OCI-LY3 (cell line): ENCODE data around the gene RPS6KA1.
A peak's percentile ranks its signal among the peaks of the same experiment; 100 is the strongest.

Experiments
- H2AFZ ChIP-seq: fragments of 200-600, 300-600 bp; shearing (Covaris generic); 2 replicates; pipeline ENCODE4 v1.6.0; 2014; ENCODE audit warnings: antibody characterized with exemption, low read depth, low read length
- H3K27ac ChIP-seq: fragments of 200-600, 300-600 bp; sonication (generic); 2 replicates; pipeline ENCODE4 v1.5.1; 2014; ENCODE audit warnings: mild to moderate bottlenecking, low read length, moderate library complexity, mixed read lengths
- H3K27me3 ChIP-seq: fragments of 200-600, 300-600 bp; sonication (generic); 2 replicates; pipeline ENCODE4 v1.6.1; 2014; ENCODE audit warnings: low read depth, low read length, mixed read lengths
- H3K36me3 ChIP-seq: fragments of 200-600, 300-600 bp; sonication (generic); replicated peaks from 2 replicates; pipeline ENCODE3; 2014; ENCODE audit warnings: low read depth, low read length, mixed read lengths
- H3K4me1 ChIP-seq: fragments of 300-600, 200-600 bp; sonication (generic); 2 replicates; pipeline ENCODE4 v1.6.1; 2014; ENCODE audit warnings: low read length, mixed read lengths
- H3K4me2 ChIP-seq: fragments of 200-600, 300-600 bp; sonication (generic); 2 replicates; pipeline ENCODE4 v1.6.1; 2014; ENCODE audit warnings: low read length, mixed read lengths
- H3K4me3 ChIP-seq: fragments of 300-600, 200-600 bp; sonication (generic); 2 replicates; pipeline ENCODE4 v1.5.1; 2014; ENCODE audit warnings: antibody characterized with exemption, mild to moderate bottlenecking, low read length, moderate library complexity
- H3K79me2 ChIP-seq: fragments of 300-600, 200-600 bp; shearing (Covaris generic); 2 replicates; pipeline ENCODE4 v1.6.1; 2014; ENCODE audit warnings: mild to moderate bottlenecking, low read length, mixed read lengths
- H3K9ac ChIP-seq: fragments of 300-600, 200-600 bp; shearing (Covaris generic); 2 replicates; pipeline ENCODE4 v1.6.0; 2014; ENCODE audit warnings: mild to moderate bottlenecking, low read length, moderate library complexity
- H3K9me3 ChIP-seq: fragments of 200-600, 300-600 bp; shearing (Covaris generic); 2 replicates; pipeline ENCODE4 v1.6.1; 2014; ENCODE audit warnings: low read length, mixed read lengths; ENCODE audit not compliant: insufficient read depth
- H4K20me1 ChIP-seq: fragments of 200-600, 300-600 bp; sonication (generic); 2 replicates; pipeline ENCODE4 v1.6.1; 2016; ENCODE audit warnings: low read length, mixed read lengths; ENCODE audit not compliant: insufficient read depth
- EZH2phosphoT487 ChIP-seq: fragments of 200-600 bp; shearing (Covaris generic); IDR thresholded peaks from 2 replicates; pipeline ENCODE4 v1.6.1; 2018; ENCODE audit warnings: antibody characterized with exemption, mixed run types, low read depth
- TF ChIP-seq, protein P1 (sequence below): fragments of 200-600, 300-600 bp; sonication (generic); IDR thresholded peaks from 2 replicates; pipeline ENCODE4 v1.5.1; 2014; ENCODE audit warnings: antibody characterized with exemption, low read length, low read depth

Gene RPS6KA1

DNA sequence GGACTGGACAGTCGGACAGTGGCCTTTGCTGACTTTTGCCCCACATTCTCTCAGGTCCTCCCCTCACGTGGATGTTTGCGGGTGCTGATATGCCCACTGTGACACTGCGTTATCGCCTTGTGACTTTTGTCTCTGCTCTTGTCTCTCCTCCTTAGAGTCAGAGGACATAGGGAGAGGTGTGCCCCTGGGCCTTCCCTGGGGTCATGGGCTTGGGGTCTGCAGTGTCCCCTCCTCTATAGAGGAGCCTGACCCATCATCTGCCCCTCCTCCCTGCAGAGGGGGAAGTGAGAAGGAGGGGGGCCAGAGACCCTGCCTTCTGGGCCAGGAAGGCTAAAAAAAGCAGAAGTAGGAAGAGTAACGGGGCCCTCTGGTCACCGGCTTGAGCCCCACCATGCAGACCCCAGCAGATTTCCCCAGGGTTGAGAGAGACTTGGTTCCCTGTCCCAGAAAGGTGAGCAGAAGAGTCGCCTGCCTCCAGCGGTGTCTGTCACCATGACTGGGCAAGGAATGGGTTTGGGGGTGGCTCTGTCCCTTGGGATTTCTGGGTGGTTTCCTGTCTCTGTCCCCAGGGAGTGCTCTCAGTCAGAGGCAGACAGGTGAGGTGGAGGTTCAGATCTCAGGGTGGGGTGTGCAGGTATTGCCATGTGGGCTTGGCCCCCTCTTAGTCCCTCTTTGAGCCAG is 13.3 kb downstream of the RPS6KA1 start:
- peaks cover 21% of the 10 kb centered on the region for H3K36me3 ChIP-seq
- H3K4me1 ChIP-seq: peaks cover 87% of the 10 kb centered on the region
- peak overlapping the region; percentile 95 for H3K4me3 ChIP-seq
- H3K27me3 ChIP-seq: no peaks in the 10 kb centered on the region
- peak overlapping the region; percentile 100 for H3K27ac ChIP-seq
- peak overlapping the region; percentile 100 for H3K4me2 ChIP-seq
- peaks cover 45% of the 10 kb centered on the region for H3K79me2 ChIP-seq
- no peak overlapping the region for H2AFZ ChIP-seq
- H3K9me3 ChIP-seq: no peaks in the 10 kb centered on the region
- TF ChIP-seq EZH2phosphoT487: no peak
- TF ChIP-seq, protein P1, sequence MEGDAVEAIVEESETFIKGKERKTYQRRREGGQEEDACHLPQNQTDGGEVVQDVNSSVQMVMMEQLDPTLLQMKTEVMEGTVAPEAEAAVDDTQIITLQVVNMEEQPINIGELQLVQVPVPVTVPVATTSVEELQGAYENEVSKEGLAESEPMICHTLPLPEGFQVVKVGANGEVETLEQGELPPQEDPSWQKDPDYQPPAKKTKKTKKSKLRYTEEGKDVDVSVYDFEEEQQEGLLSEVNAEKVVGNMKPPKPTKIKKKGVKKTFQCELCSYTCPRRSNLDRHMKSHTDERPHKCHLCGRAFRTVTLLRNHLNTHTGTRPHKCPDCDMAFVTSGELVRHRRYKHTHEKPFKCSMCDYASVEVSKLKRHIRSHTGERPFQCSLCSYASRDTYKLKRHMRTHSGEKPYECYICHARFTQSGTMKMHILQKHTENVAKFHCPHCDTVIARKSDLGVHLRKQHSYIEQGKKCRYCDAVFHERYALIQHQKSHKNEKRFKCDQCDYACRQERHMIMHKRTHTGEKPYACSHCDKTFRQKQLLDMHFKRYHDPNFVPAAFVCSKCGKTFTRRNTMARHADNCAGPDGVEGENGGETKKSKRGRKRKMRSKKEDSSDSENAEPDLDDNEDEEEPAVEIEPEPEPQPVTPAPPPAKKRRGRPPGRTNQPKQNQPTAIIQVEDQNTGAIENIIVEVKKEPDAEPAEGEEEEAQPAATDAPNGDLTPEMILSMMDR: no peak
- peaks cover 13% of the 10 kb centered on the region for H4K20me1 ChIP-seq
- peak overlapping the region; percentile 99 for H3K9ac ChIP-seq

DNA sequence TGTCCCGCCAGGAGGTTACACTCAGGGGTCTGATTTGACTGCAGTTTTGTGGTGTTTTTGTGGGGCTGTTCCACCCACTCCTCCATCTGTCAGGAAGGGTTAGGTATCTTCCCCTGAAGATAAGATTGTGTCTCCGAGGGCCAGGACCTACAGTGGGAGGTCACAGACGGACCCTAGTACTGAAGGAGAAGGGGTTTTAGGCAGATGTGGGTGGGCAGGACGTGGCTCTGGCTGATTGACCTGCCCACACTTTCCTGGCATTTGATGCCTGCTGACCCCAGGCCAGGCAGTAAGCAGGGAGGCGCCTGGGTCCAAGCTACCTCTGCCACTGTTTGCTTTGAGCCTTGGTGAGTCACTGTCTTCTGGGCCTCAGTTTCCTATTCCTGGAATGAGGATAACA is 13.9 kb downstream of the RPS6KA1 start:
- H3K36me3 ChIP-seq: peaks cover 25% of the 10 kb centered on the region

DNA sequence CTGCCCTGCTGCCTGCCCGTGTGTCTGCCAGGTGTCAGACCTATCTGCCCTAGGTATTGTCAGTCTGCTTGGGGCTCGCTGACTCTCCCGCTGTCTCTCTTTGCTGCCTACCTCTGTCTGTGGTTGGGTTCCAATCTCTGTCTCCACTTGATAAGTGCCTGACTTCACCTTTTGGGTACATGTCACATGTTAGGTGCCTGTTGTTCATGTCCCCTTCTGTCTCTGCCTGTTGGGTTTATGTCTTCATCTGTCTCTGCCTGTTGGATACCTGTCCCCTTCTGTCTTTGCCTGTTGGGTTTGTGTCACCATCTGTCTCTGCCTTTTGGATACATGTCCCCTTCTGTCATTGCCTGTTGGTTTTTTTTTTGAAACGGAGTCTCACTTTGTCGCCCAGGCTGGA is 14.6 kb downstream of the RPS6KA1 start:
- peaks cover 23% of the 10 kb centered on the region for H4K20me1 ChIP-seq
- no peaks in the 10 kb centered on the region for H3K27me3 ChIP-seq
- no peaks in the 10 kb centered on the region for H3K9me3 ChIP-seq
- H3K4me1 ChIP-seq: peaks cover 80% of the 10 kb centered on the region
- H3K79me2 ChIP-seq: peaks cover 57% of the 10 kb centered on the region
- H3K36me3 ChIP-seq: peaks cover 30% of the 10 kb centered on the region
- H2AFZ ChIP-seq: no peak overlapping the region
- peak overlapping the region; percentile 100 for H3K4me2 ChIP-seq
- TF ChIP-seq, protein P1: no peak
- TF ChIP-seq EZH2phosphoT487: no peak
- peak overlapping the region; percentile 99 for H3K9ac ChIP-seq
- H3K4me3 ChIP-seq: peak overlapping the region; percentile 95
- H3K27ac ChIP-seq: peak overlapping the region; percentile 100

More for the DNA sequence above, 13.9 kb downstream of the RPS6KA1 start:
- Histone ChIP-seq H3K79me2 (peaks cover 51% of the 10 kb centered on the region), H3K27me3 (no peaks in the 10 kb centered on the region), H4K20me1 (peaks cover 18% of the 10 kb centered on the region), H3K27ac (peak overlapping the region; percentile 100), H2AFZ (no peak overlapping the region), H3K4me3 (peak overlapping the region; percentile 95), H3K9me3 (no peaks in the 10 kb centered on the region), H3K9ac (peak overlapping the region; percentile 99), H3K4me1 (peaks cover 87% of the 10 kb centered on the region), H3K4me2 (peak overlapping the region; percentile 100)
- TF ChIP-seq EZH2phosphoT487: no peak

DNA sequence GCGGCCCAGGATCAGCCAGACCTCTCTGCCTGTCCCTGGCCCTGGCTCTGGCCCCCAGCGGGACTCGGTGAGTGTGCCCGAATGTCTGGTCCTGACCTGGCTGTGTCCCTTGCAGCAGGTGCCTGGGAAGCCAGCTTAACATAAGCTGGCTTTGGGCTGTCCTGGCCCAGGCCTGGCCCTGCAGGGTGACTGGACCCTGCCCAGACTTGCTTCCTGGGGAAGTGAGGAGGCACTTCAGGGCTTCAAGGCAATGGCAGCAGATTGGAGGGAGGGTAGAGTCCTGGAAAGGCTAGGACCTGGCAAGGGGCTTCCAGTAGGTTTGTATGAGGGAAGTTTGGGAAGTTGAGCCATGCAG is 16.4 kb downstream of the RPS6KA1 start:
- Histone ChIP-seq H3K9ac (peak overlapping the region; percentile 96), H3K4me3 (peak overlapping the region; percentile 95), H2AFZ (no peak overlapping the region), H3K36me3 (peaks cover 32% of the 10 kb centered on the region), H3K27me3 (no peaks in the 10 kb centered on the region), H3K4me2 (peak overlapping the region; percentile 79), H3K27ac (peak overlapping the region; percentile 83), H3K79me2 (peaks cover 61% of the 10 kb centered on the region), H3K4me1 (peaks cover 62% of the 10 kb centered on the region), H4K20me1 (peaks cover 23% of the 10 kb centered on the region), H3K9me3 (no peaks in the 10 kb centered on the region)
- TF ChIP-seq EZH2phosphoT487: no peak
- TF ChIP-seq, protein P1: no peak
